GM12878 (cell line): ENCODE data around the gene LRBA. TPM values are rescaled to one million over a fixed set of nuclear protein-coding genes. Genes with fewer than 3 reads are reported as not detected.

Experiments used
- ATAC-seq: fragments of 200-7000 bp; cut with Tn5 transposase; 3 replicates; pipeline ENCODE4 v1.9.1; 2020; ENCODE audit warnings: mild to moderate bottlenecking, moderate library complexity
- BruUV-seq: library from RNA; stranded (reverse); fragments of 400-500 nt; replicated peaks from 2 replicates; lab custom pipeline; 2021; lab: Mats Ljungman, UMichigan
- CTCF ChIA-PET: fragments of 300-600 bp; sonication (Branson Sonifier 250); formaldehyde crosslinking; extraction: SDS; loops from one replicate; lab custom pipeline; 2021; ENCODE audit warnings: inconsistent platforms; lab: Yijun Ruan, JAX
- POLR2A ChIA-PET: fragments of 350-600 bp; formaldehyde crosslinking; extraction: SDS; loops from one replicate; lab custom pipeline; 2021; ENCODE audit warnings: inconsistent platforms; lab: Charles Lee
- RAD21 ChIA-PET: fragments of 300-600 bp; sonication (Branson Sonifier 250); formaldehyde crosslinking; loops from one replicate; lab custom pipeline; 2023; ENCODE audit warnings: antibody characterized with exemption; ENCODE audit not compliant: unreplicated experiment; lab: Charles Lee
- SMC1A ChIA-PET: fragments of 300-600 bp; sonication (Branson Sonifier 250); formaldehyde crosslinking; loops from one replicate; lab custom pipeline; 2023; ENCODE audit not compliant: unreplicated experiment, uncharacterized antibody; lab: Charles Lee
- DNase-seq: peaks from one replicate; pipeline ENCODE4 v3.0.0-alpha.2; 2011; ENCODE audit warnings: low read depth, low spot score
- FAIRE-seq: peaks from 3 replicates; lab custom pipeline; 2011; peaks lifted over from hg19 to GRCh38; lab: Jason Lieb, UNC
- H2AFZ ChIP-seq: 2 replicates; pipeline ENCODE4 v1.6.0; 2011; ENCODE audit warnings: low read depth, low read length, control low read depth; ENCODE audit not compliant: control insufficient read depth
- H3K27ac ChIP-seq: 2 replicates; pipeline ENCODE4 v1.5.1; 2011; ENCODE audit warnings: control low read depth; ENCODE audit not compliant: control insufficient read depth, insufficient read depth
- H3K27me3 ChIP-seq, 2 experiments: replicated peaks in 1 of 2; 2 replicates each; pipeline versions ENCODE4 v1.6.0 to v1.6.1; 2011; ENCODE audit warnings: low read length in 1 of 2; ENCODE audit not compliant: control insufficient read depth in 2 of 2, insufficient read depth in 2 of 2
- H3K36me3 ChIP-seq, 2 experiments: 2 replicates each; pipeline ENCODE4 v1.5.1; 2011; ENCODE audit warnings: low read length in 1 of 2; ENCODE audit not compliant: control insufficient read depth in 2 of 2, insufficient read depth in 2 of 2
- H3K4me1 ChIP-seq: 2 replicates; pipeline ENCODE4 v1.6.1; 2011; ENCODE audit warnings: mild to moderate bottlenecking, low read length, moderate library complexity, mixed read lengths; ENCODE audit not compliant: control insufficient read depth, insufficient read depth
- H3K4me2 ChIP-seq: 2 replicates; pipeline ENCODE4 v1.6.0; 2011; ENCODE audit warnings: control low read depth; ENCODE audit not compliant: control insufficient read depth, insufficient read depth
- H3K4me3 ChIP-seq: fragments of 200-600 bp; sonication (generic); 2 replicates; pipeline ENCODE4 v1.5.1; 2016
- H3K79me2 ChIP-seq: 2 replicates; pipeline ENCODE4 v1.6.0; 2011; ENCODE audit warnings: low read length; ENCODE audit not compliant: control insufficient read depth, insufficient read depth
- H3K9ac ChIP-seq: 2 replicates; pipeline ENCODE4 v1.8.0; 2011; ENCODE audit warnings: low read length, control low read depth, mixed read lengths; ENCODE audit not compliant: control insufficient read depth, insufficient read depth
- H3K9me3 ChIP-seq: replicated peaks from 3 replicates; pipeline ENCODE4 v1.5.1; 2011; ENCODE audit warnings: mild to moderate bottlenecking, low read length; ENCODE audit not compliant: control insufficient read depth, insufficient read depth
- H4K20me1 ChIP-seq: 2 replicates; pipeline ENCODE4 v1.6.0; 2011; ENCODE audit not compliant: control insufficient read depth, insufficient read depth
- ASH2L ChIP-seq: fragments of 300-600, 200-600 bp; sonication (generic); IDR thresholded peaks from 2 replicates; pipeline ENCODE4 v1.6.1; 2017; ENCODE audit warnings: low read depth, mild to moderate bottlenecking, borderline replicate concordance
- DPF2 ChIP-seq: fragments of 450-650 bp; IDR thresholded peaks from 2 replicates; pipeline ENCODE4 v1.6.1; 2017; ENCODE audit warnings: mild to moderate bottlenecking
- E2F8 ChIP-seq: fragments of 450-650 bp; IDR thresholded peaks from 2 replicates; pipeline ENCODE4 v1.6.1; 2018; ENCODE audit warnings: mild to moderate bottlenecking, low read depth, moderate library complexity; ENCODE audit not compliant: partially characterized antibody
- HDAC2 ChIP-seq: fragments of 200-600 bp; sonication (generic); IDR thresholded peaks from 2 replicates; pipeline ENCODE4 v1.6.1; 2017
- MEF2A ChIP-seq: IDR thresholded peaks from 2 replicates; pipeline ENCODE4 v1.6.1; 2011; ENCODE audit warnings: low read depth, mild to moderate bottlenecking, low read length, moderate library complexity; ENCODE audit not compliant: insufficient read depth
- NFYA ChIP-seq: IDR thresholded peaks from 2 replicates; pipeline ENCODE4 v1.6.1; 2011; ENCODE audit warnings: low read depth, mild to moderate bottlenecking, low read length, improper control_type of control experiment, borderline replicate concordance
- POLR2A ChIP-seq: IDR thresholded peaks from 2 replicates; pipeline ENCODE4 v1.6.1; 2011; ENCODE audit warnings: low read depth, mild to moderate bottlenecking, low read length
- SPI1 ChIP-seq: IDR thresholded peaks from 2 replicates; pipeline ENCODE4 v1.6.1; 2011; ENCODE audit warnings: low read depth, mild to moderate bottlenecking, low read length, moderate library complexity, borderline replicate concordance; ENCODE audit not compliant: insufficient read depth
- ZNF687 ChIP-seq: fragments of 450-650 bp; IDR thresholded peaks from 2 replicates; pipeline ENCODE4 v1.6.1; 2017; ENCODE audit warnings: mild to moderate bottlenecking, moderate library complexity
- in situ Hi-C: fragments of 300-500 bp; cut with MboI; formaldehyde crosslinking; loops from 9 replicates; pipeline ENCODE4 v1.14.3; 2018; ENCODE audit warnings: mixed read lengths
- intact Hi-C: fragments of 100-400 bp; cut with micrococcal nuclease; formaldehyde crosslinking; loops from one replicate; pipeline ENCODE4 v1.14.2; 2022; ENCODE audit not compliant: unreplicated experiment
- polyA plus RNA-seq, 11 experiments: library from polyadenylated mRNA; depleted of rRNA in 4 of 11; unstranded in 6 of 11; stranded (reverse) in 5 of 11; fragments of >200 nt; fragmentation: Nextera tagmentation in 4 of 11; fragmentation: Illumina TruSeq in 1 of 11; extraction: Ambion mirVana in 4 of 11; extraction: Trizol in 1 of 11; gene quantifications; 1 replicate in 1 of 11; 2 replicates in 10 of 11; pipeline versions ENCODE4 v1.2.1 to v1.2.3, GENCODE V29; 2011 to 2016; ENCODE audit warnings: inconsistent platforms in 2 of 11, missing spikeins in 2 of 11, low read depth in 1 of 11
- total RNA-seq, 4 experiments: library from RNA; depleted of rRNA in 3 of 4; stranded (reverse); fragments of >200 nt in 3 of 4; fragmentation: Illumina TruSeq in 1 of 4; extraction: Trizol in 1 of 4; gene quantifications; 2 replicates each; pipeline versions ENCODE4 v1.2.1 to v1.2.3, GENCODE V29; 2013 to 2021

LRBA gene
- total and polyA plus RNA-seq, 10 of the 15 experiments (the other 5 are each of a cell fraction or from before 2014, with no cell fraction given) = 20.3 to 93.4 (median 55.0) TPM

GRCh38 chr4:150765216-150765615 lies 249.9 kb downstream of the LRBA start (continued):
- TF ChIP-seq E2F8 (no peak), ZNF687 (no peak), MEF2A (no peak)

- H3K36me3 ChIP-seq = no peaks in the 10 kb centered on the region; a peak in 1 of 4 replicates
- ChIA-PET SMC1A (no interaction called here), RAD21 (no interaction called here), CTCF (no interaction called here), POLR2A (interaction anchor here (0.5 kb wide), 1 partner anchor 381 kb away, joined by 5 read pairs; no protein-coding TSS in a partner anchor)
- in situ Hi-C loops (no loop called here), intact Hi-C loops (no loop called here)
- TF ChIP-seq DPF2 (no peak), NFYA (no peak), POLR2A (no peak), SPI1 (no peak), ASH2L (no peak), HDAC2 (no peak)
- H2AFZ ChIP-seq = no peak overlapping the region
- H3K27me3 ChIP-seq = no peaks in the 10 kb centered on the region
- no TSS peak for BruUV-seq
- no peaks in the 10 kb centered on the region for H3K4me1 ChIP-seq
- FAIRE-seq = no peak
- H3K79me2 ChIP-seq = no peaks in the 10 kb centered on the region
- DNase-seq = no peak
- no peak overlapping the region for H3K27ac ChIP-seq
- ATAC-seq = no peak
- no peaks in the 10 kb centered on the region for H4K20me1 ChIP-seq
- no peak overlapping the region for H3K4me3 ChIP-seq
- H3K9me3 ChIP-seq = no peaks in the 10 kb centered on the region
- no peak overlapping the region for H3K4me2 ChIP-seq
- H3K9ac ChIP-seq = no peak overlapping the region
Measured at GRCh38 chr4:150751648-150752047, 263.4 kb downstream of the LRBA start.
